ENCODE measurements around the gene ESRRG. TPM values are rescaled to one million over a fixed set of nuclear protein-coding genes. Genes with fewer than 3 reads are reported as not detected.

The ESRRG gene
- total and polyA plus RNA-seq, 5 donors, result 10.1 to 50.4 (median 38.6) TPM

GRCh38 chr1:216600730-216601609, 122.3 kb downstream of the ESRRG start:
- intact Hi-C loops (cut with DNase I), result no loop called here
- DNase-seq, result peak; percentile 75 to 92 (median 87)
- H3K4me3 ChIP-seq (ENCODE audit: low read length), result peak overlapping the region; percentile 69
- no peaks in the 10 kb centered on the region for H3K9me3 ChIP-seq (ENCODE audit: control insufficient read depth, low read length)
- H3K27me3 ChIP-seq (ENCODE audit: control insufficient read depth, insufficient read depth), result no peaks in the 10 kb centered on the region
- no peaks in the 10 kb centered on the region for H3K4me1 ChIP-seq (ENCODE audit: control insufficient read depth, insufficient read depth, low read length)
- H3K27ac ChIP-seq (ENCODE audit: low read length), result peak overlapping the region; percentile 88
- ATAC-seq, result peak; percentile 96 to 97
- WGBS, result under 1% methylated on average over 58 of the region's 58 CpGs

DNA sequence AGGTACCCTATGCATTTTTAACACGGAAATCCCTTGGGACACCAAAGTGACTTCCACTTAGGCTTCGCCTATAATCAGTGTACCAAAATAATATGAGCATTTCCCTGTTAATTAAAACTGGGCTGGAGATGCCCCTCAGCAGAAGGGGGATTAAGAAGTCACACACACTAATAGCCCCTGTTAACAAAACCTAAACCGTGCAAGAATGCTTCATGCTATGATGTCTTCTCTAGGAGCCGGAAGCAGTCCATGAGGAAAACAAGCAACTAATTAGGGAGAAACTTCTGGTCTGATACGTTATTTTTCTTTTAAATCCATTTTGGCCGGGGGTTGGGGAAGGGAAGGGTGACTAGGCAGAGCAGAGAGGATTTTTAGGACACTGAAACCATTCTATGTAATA, 123.4 kb downstream of the ESRRG start:
- intact Hi-C loops (cut with DNase I), result no loop called here
- no peak overlapping the region for H3K4me3 ChIP-seq (ENCODE audit: low read length)
- no peak for ATAC-seq

GRCh38 chr1:216598448-216598847, 124.8 kb downstream of the ESRRG start:
- H3K9me3 ChIP-seq (ENCODE audit: control insufficient read depth, low read length), result no peaks in the 10 kb centered on the region
- ATAC-seq, result no peak
- DNase-seq, result no peak
- H3K4me3 ChIP-seq (ENCODE audit: low read length), result no peak overlapping the region
- H3K27ac ChIP-seq (ENCODE audit: low read length), result no peak overlapping the region
- H3K27me3 ChIP-seq (ENCODE audit: control insufficient read depth, insufficient read depth), result no peaks in the 10 kb centered on the region
- no peaks in the 10 kb centered on the region for H3K4me1 ChIP-seq (ENCODE audit: control insufficient read depth, insufficient read depth, low read length)
- intact Hi-C loops (cut with DNase I), result no loop called here

More for the DNA sequence above, 123.4 kb downstream of the ESRRG start:
- DNase-seq, result no peak
- H3K9me3 ChIP-seq (ENCODE audit: control insufficient read depth, low read length), result no peaks in the 10 kb centered on the region
- H3K4me1 ChIP-seq (ENCODE audit: control insufficient read depth, insufficient read depth, low read length), result no peaks in the 10 kb centered on the region
- H3K27me3 ChIP-seq (ENCODE audit: control insufficient read depth, insufficient read depth), result no peaks in the 10 kb centered on the region
- no peak overlapping the region for H3K27ac ChIP-seq (ENCODE audit: low read length)
- 85% methylated on average over 6 of the region's 6 CpGs for WGBS

GRCh38 chr1:216596281-216596862, 126.9 kb downstream of the ESRRG start:
- no peaks in the 10 kb centered on the region for H3K9me3 ChIP-seq (ENCODE audit: control insufficient read depth, low read length)
- no peak overlapping the region for H3K27ac ChIP-seq (ENCODE audit: low read length)
- no peaks in the 10 kb centered on the region for H3K4me1 ChIP-seq (ENCODE audit: control insufficient read depth, insufficient read depth, low read length)
- no peaks in the 10 kb centered on the region for H3K27me3 ChIP-seq (ENCODE audit: control insufficient read depth, insufficient read depth)
- 68% methylated on average over 7 of the region's 7 CpGs for WGBS
- no peak for ATAC-seq
- no peak for DNase-seq
- H3K4me3 ChIP-seq (ENCODE audit: low read length), result no peak overlapping the region
- intact Hi-C loops (cut with DNase I), result no loop called here

- Histone ChIP-seq H3K4me3 (ENCODE audit: low read length) (no peak overlapping the region), H3K9me3 (ENCODE audit: control insufficient read depth, low read length) (no peaks in the 10 kb centered on the region), H3K4me1 (ENCODE audit: control insufficient read depth, insufficient read depth, low read length) (no peaks in the 10 kb centered on the region), H3K27me3 (ENCODE audit: control insufficient read depth, insufficient read depth) (no peaks in the 10 kb centered on the region), H3K27ac (ENCODE audit: low read length) (no peak overlapping the region)
- no peak for ATAC-seq
- DNase-seq, result no peak
- intact Hi-C loops (cut with DNase I), result no loop called here
These were observed 135.5 kb downstream of the ESRRG start for GRCh38 chr1:216587715-216588114.

GRCh38 chr1:216582151-216582550, 141.1 kb downstream of the ESRRG start:
- H3K4me1 ChIP-seq (ENCODE audit: control insufficient read depth, insufficient read depth, low read length), result no peaks in the 10 kb centered on the region
- H3K27ac ChIP-seq (ENCODE audit: low read length), result no peak overlapping the region
- no peak for DNase-seq
- intact Hi-C loops (cut with DNase I), result no loop called here
- ATAC-seq, result no peak
- no peaks in the 10 kb centered on the region for H3K9me3 ChIP-seq (ENCODE audit: control insufficient read depth, low read length)
- WGBS, result 81% methylated on average over 2 of the region's 2 CpGs
- H3K4me3 ChIP-seq (ENCODE audit: low read length), result no peak overlapping the region
- no peaks in the 10 kb centered on the region for H3K27me3 ChIP-seq (ENCODE audit: control insufficient read depth, insufficient read depth)

DNA sequence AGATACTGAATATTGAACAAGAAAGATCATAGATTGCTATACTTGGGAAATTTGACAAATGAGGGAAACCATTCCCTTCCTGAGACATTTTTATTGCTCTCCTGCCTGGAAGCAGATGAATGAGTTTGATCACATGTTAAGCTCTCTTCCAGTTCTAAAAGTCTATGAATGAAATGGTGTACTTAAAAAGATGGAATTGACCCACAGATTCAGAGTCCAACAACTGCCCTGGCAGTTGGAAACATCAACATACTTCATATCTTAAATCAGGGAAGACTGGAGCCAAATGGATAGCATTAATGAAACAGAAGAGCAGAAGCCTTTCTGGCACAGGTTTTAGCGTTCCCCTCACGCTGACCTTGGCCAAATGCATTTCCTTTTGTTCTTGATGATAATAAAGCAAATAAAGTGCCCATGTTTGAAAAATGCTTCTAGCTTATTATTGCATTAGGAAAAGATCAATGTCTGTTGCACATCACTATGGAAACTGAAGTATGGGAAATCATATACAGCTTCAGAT, 142.6 kb downstream of the ESRRG start:
- no peaks in the 10 kb centered on the region for H3K27me3 ChIP-seq (ENCODE audit: control insufficient read depth, insufficient read depth)
- no peak for ATAC-seq
- intact Hi-C loops (cut with DNase I), result no loop called here
- H3K27ac ChIP-seq (ENCODE audit: low read length), result no peak overlapping the region
- no peak for DNase-seq
- no peak overlapping the region for H3K4me3 ChIP-seq (ENCODE audit: low read length)
- 11% methylated on average over 2 of the region's 2 CpGs for whole genome bisulfite sequencing
- H3K4me1 ChIP-seq (ENCODE audit: control insufficient read depth, insufficient read depth, low read length), result no peaks in the 10 kb centered on the region
- H3K9me3 ChIP-seq (ENCODE audit: control insufficient read depth, low read length), result no peaks in the 10 kb centered on the region

GRCh38 chr1:216576234-216576937, 146.8 kb downstream of the ESRRG start:
- Histone ChIP-seq H3K4me1 (ENCODE audit: control insufficient read depth, insufficient read depth, low read length) (no peaks in the 10 kb centered on the region), H3K4me3 (ENCODE audit: low read length) (no peak overlapping the region), H3K27ac (ENCODE audit: low read length) (no peak overlapping the region), H3K27me3 (ENCODE audit: control insufficient read depth, insufficient read depth) (no peaks in the 10 kb centered on the region), H3K9me3 (ENCODE audit: control insufficient read depth, low read length) (no peaks in the 10 kb centered on the region)
- no peak for ATAC-seq
- DNase-seq, result no peak
- intact Hi-C loops (cut with DNase I), result no loop called here
- WGBS, result 28% methylated on average over 4 of the region's 4 CpGs

DNA sequence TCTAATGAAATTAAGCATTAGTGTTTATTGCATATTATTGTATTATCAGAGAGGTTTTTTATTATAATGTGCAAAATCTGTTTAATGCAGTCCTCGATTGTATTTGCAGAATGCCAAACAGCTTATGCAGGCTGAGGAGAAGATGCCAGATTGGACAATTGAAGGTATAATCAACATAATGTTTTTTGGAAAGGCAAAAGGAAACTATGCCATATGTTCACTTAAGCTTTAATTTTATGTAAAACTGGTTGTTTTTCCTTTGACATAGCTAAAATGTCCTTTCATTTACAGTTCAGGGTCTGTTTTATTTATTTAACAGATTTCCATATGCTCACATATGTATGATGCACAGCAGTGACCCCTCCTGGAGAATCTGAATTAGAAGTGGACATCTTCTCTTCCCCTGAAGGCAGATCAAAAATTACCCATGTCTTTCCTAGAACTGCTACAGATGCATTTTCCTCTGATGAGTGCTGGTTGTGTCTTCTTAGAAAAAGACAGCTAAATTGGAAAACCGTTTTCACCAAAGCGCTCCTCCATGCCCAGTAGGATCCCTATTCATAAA, 156.5 kb downstream of the ESRRG start:
- Histone ChIP-seq H3K4me1 (ENCODE audit: control insufficient read depth, insufficient read depth, low read length) (no peaks in the 10 kb centered on the region), H3K27me3 (ENCODE audit: control insufficient read depth, insufficient read depth) (no peaks in the 10 kb centered on the region), H3K27ac (ENCODE audit: low read length) (no peak overlapping the region), H3K4me3 (ENCODE audit: low read length) (no peak overlapping the region), H3K9me3 (ENCODE audit: control insufficient read depth, low read length) (no peaks in the 10 kb centered on the region)
- WGBS, result 83% methylated on average over 3 of the region's 3 CpGs
- no peak for DNase-seq
- no peak for ATAC-seq
- intact Hi-C loops (cut with DNase I), result no loop called here

DNA sequence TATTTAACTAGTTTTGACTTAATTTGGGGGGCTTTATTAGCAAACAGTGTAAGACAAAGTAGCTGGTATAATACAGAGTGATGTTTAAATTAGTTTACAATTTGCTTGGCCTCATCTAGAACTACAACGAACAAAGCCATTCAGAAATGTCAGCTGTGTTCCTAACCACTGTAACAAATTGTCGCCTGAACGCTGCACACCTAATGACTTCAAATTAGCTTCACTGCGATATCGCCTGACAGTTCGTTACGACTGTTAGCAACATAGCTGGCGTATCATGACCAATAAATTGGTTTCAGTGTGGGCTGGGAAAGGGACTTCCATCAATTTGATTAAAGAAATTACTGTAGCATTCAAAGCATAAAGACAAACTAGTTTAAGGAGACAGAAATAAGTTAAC, 160.1 kb downstream of the ESRRG start:
- 91% methylated on average over 8 of the region's 8 CpGs for whole genome bisulfite sequencing
- DNase-seq (no peak), ATAC-seq (no peak)

GRCh38 chr1:216562383-216562782, 160.8 kb downstream of the ESRRG start:
- ATAC-seq (no peak), DNase-seq (no peak)
- H3K27me3 ChIP-seq (ENCODE audit: control insufficient read depth, insufficient read depth), result no peaks in the 10 kb centered on the region
- H3K9me3 ChIP-seq (ENCODE audit: control insufficient read depth, low read length), result no peaks in the 10 kb centered on the region
- no peaks in the 10 kb centered on the region for H3K4me1 ChIP-seq (ENCODE audit: control insufficient read depth, insufficient read depth, low read length)
- intact Hi-C loops (cut with DNase I), result no loop called here
- no peak overlapping the region for H3K4me3 ChIP-seq (ENCODE audit: low read length)
- 72% methylated on average over 3 of the region's 3 CpGs for WGBS
- H3K27ac ChIP-seq (ENCODE audit: low read length), result no peak overlapping the region

More for the DNA sequence above, 160.1 kb downstream of the ESRRG start:
- no peaks in the 10 kb centered on the region for H3K27me3 ChIP-seq (ENCODE audit: control insufficient read depth, insufficient read depth)
- H3K9me3 ChIP-seq (ENCODE audit: control insufficient read depth, low read length), result no peaks in the 10 kb centered on the region
- no peak overlapping the region for H3K27ac ChIP-seq (ENCODE audit: low read length)
- H3K4me1 ChIP-seq (ENCODE audit: control insufficient read depth, insufficient read depth, low read length), result no peaks in the 10 kb centered on the region
- intact Hi-C loops (cut with DNase I), result no loop called here
- no peak overlapping the region for H3K4me3 ChIP-seq (ENCODE audit: low read length)

Data from right cardiac atrium (tissue), 5 donors.